OCI-LY7 (cell line): ENCODE data around the gene CEP152. TPM values are rescaled to one million over a fixed set of nuclear protein-coding genes. Genes with fewer than 3 reads are reported as not detected.

ENCODE experiments used
- BruUV-seq: library from RNA; stranded (reverse); fragments of 400-500 nt; replicated peaks from 2 replicates; lab custom pipeline; 2021; lab: Mats Ljungman, UMichigan
- CTCF ChIA-PET: fragments of 300-600 bp; sonication (Branson Sonifier 250); formaldehyde crosslinking; loops from one replicate; lab custom pipeline; 2022; ENCODE audit warnings: antibody characterized with exemption; ENCODE audit not compliant: unreplicated experiment; lab: Charles Lee
- POLR2A ChIA-PET: fragments of 300-600 bp; sonication (Branson Sonifier 250); formaldehyde crosslinking; loops from one replicate; lab custom pipeline; 2022; ENCODE audit warnings: antibody characterized with exemption; lab: Charles Lee
- DNase-seq: peaks from one replicate; pipeline ENCODE4 v3.0.0-alpha.2; 2015; ENCODE audit warnings: low spot score
- H2AFZ ChIP-seq: fragments of 200-600 bp; sonication (generic), shearing (Covaris generic); 2 replicates; pipeline ENCODE4 v1.6.1; 2014; ENCODE audit warnings: mild to moderate bottlenecking, antibody characterized with exemption, low read length, moderate library complexity
- H3K27ac ChIP-seq: fragments of 200-600 bp; sonication (generic); 2 replicates; pipeline ENCODE4 v1.5.1; 2014; ENCODE audit warnings: mixed run types, low read depth, mild to moderate bottlenecking, moderate library complexity, low read length, inconsistent platforms; ENCODE audit not compliant: poor library complexity, severe bottlenecking
- H3K36me3 ChIP-seq: fragments of 200-600 bp; sonication (generic); 2 replicates; pipeline ENCODE4 v1.6.1; 2014; ENCODE audit warnings: mild to moderate bottlenecking, antibody characterized with exemption, low read length, moderate library complexity, mixed read lengths; ENCODE audit not compliant: insufficient read depth
- H3K4me1 ChIP-seq: fragments of 200-600 bp; sonication (generic); 2 replicates; pipeline ENCODE4 v1.5.1; 2014; ENCODE audit warnings: mild to moderate bottlenecking, low read length; ENCODE audit not compliant: insufficient read depth, poor library complexity, severe bottlenecking
- H3K4me2 ChIP-seq: fragments of 200-600 bp; sonication (generic); 2 replicates; pipeline ENCODE4 v1.6.1; 2014; ENCODE audit warnings: mild to moderate bottlenecking, low read length
- H3K4me3 ChIP-seq: fragments of 200-600 bp; sonication (generic); 2 replicates; pipeline ENCODE4 v1.5.1; 2014; ENCODE audit warnings: mild to moderate bottlenecking, low read depth, low read length; ENCODE audit not compliant: poor library complexity, severe bottlenecking
- H3K79me2 ChIP-seq: fragments of 200-600 bp; sonication (generic); 2 replicates; pipeline ENCODE4 v1.6.1; 2016; ENCODE audit warnings: low read depth, mild to moderate bottlenecking, low read length, moderate library complexity, mixed read lengths; ENCODE audit not compliant: insufficient read depth
- H3K9me2 ChIP-seq: fragments of 200-600 bp; sonication (generic); 2 replicates; pipeline ENCODE4 v1.6.1; 2016; ENCODE audit warnings: mild to moderate bottlenecking, low read length, mixed read lengths; ENCODE audit not compliant: insufficient read depth
- H3K9me3 ChIP-seq: fragments of 200-600 bp; sonication (generic); 2 replicates; pipeline ENCODE4 v1.6.1; 2014; ENCODE audit warnings: mild to moderate bottlenecking, mixed run types, low read length, mixed read lengths
- H4K20me1 ChIP-seq: fragments of 200-600 bp; sonication (generic); 2 replicates; pipeline ENCODE4 v1.6.1; 2014; ENCODE audit warnings: mild to moderate bottlenecking, antibody characterized with exemption, low read length, moderate library complexity, mixed read lengths; ENCODE audit not compliant: insufficient read depth
- EZH2phosphoT487 ChIP-seq: fragments of 200-600 bp; sonication (generic); IDR thresholded peaks from 2 replicates; pipeline ENCODE4 v1.6.1; 2018; ENCODE audit warnings: low read depth, borderline replicate concordance, mild to moderate bottlenecking, mixed run types, antibody characterized with exemption, low read length, moderate library complexity, mixed read lengths
- intact Hi-C: fragments of 100-400 bp; cut with micrococcal nuclease; formaldehyde crosslinking; loops from one replicate; pipeline ENCODE4 v1.10.0; 2022; ENCODE audit not compliant: unreplicated experiment
- total RNA-seq, 2 experiments: library from RNA; depleted of rRNA in 1 of 2; stranded (reverse); fragments of >200 nt in 1 of 2; shearing (Covaris generic) in 1 of 2; gene quantifications; 2 replicates each; pipeline ENCODE4 v1.2.3, GENCODE V29; 2014 to 2022
- TF ChIP-seq, protein P1 (sequence below): fragments of 200-600 bp; sonication (generic); conservative IDR thresholded peaks from 2 replicates; pipeline ENCODE4 v1.5.1; 2014; ENCODE audit warnings: mild to moderate bottlenecking, antibody characterized with exemption, low read length, moderate library complexity, mixed read lengths

The CEP152 gene
- total RNA-seq, 2 experiments from 2014 or later: 37.6 to 44.9 TPM

DNA sequence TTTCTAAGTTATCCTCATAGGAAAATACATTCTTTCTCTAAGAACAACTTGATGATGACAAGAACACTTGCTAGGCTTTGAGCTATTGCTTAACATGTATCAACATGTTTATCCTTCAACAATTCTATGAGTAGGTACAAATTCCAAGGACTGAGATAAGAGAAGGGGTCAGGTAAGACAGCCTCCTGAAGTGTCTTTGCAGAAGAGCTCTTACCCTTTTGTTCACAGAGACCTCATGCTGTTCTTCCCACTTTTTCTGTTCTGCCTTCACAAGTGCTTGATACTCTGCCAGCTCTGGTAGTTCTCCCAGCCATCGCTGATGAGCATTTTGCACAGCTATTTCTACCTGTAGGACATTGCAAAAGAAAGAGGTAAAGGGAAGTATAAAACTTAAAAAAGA, 50.9 kb downstream of the CEP152 start:
- H3K36me3 ChIP-seq: peaks cover 95% of the 10 kb centered on the region
- CTCF ChIA-PET: no interaction called here
- intact Hi-C loops: no loop called here
- H3K79me2 ChIP-seq: no peaks in the 10 kb centered on the region
- BruUV-seq: no TSS peak
- H3K9me3 ChIP-seq: no peaks in the 10 kb centered on the region
- no peak overlapping the region for H2AFZ ChIP-seq
- no peaks in the 10 kb centered on the region for H3K4me1 ChIP-seq
- DNase-seq: no peak
- TF ChIP-seq, protein P1, sequence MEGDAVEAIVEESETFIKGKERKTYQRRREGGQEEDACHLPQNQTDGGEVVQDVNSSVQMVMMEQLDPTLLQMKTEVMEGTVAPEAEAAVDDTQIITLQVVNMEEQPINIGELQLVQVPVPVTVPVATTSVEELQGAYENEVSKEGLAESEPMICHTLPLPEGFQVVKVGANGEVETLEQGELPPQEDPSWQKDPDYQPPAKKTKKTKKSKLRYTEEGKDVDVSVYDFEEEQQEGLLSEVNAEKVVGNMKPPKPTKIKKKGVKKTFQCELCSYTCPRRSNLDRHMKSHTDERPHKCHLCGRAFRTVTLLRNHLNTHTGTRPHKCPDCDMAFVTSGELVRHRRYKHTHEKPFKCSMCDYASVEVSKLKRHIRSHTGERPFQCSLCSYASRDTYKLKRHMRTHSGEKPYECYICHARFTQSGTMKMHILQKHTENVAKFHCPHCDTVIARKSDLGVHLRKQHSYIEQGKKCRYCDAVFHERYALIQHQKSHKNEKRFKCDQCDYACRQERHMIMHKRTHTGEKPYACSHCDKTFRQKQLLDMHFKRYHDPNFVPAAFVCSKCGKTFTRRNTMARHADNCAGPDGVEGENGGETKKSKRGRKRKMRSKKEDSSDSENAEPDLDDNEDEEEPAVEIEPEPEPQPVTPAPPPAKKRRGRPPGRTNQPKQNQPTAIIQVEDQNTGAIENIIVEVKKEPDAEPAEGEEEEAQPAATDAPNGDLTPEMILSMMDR: no peak
- TF ChIP-seq EZH2phosphoT487: no peak
- H3K4me3 ChIP-seq: no peak overlapping the region
- H4K20me1 ChIP-seq: no peaks in the 10 kb centered on the region
- POLR2A ChIA-PET: interaction anchor here (0.6 kb wide), 1 partner anchor 585 kb away, joined by 3 read pairs; no protein-coding TSS in a partner anchor
- H3K4me2 ChIP-seq: no peak overlapping the region
- H3K27ac ChIP-seq: no peak overlapping the region
- no peaks in the 10 kb centered on the region for H3K9me2 ChIP-seq

DNA sequence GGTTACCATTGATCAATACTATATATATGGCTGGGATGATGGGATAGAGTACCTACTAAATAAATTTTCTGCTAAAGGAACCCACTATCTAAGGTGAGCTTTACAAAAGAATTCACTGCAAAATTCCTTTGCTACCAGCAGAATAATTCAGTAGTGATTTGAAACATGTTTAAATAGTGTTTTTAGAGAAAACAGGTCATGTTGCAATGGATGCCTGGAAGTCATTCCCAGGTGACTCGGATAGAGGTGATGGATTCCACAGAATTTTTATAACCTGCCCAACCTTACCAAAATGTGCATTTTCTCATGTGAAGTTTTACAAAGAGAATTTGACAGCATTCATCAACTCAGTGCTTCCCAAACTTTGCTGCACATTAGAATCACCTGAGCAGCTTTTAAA, 53.2 kb downstream of the CEP152 start:
- H2AFZ ChIP-seq: no peak overlapping the region
- no peaks in the 10 kb centered on the region for H3K9me2 ChIP-seq
- H3K4me2 ChIP-seq: no peak overlapping the region
- peaks cover 3% of the 10 kb centered on the region for H3K79me2 ChIP-seq
- no peak overlapping the region for H3K27ac ChIP-seq
- no peaks in the 10 kb centered on the region for H3K9me3 ChIP-seq
- peaks cover 96% of the 10 kb centered on the region for H3K36me3 ChIP-seq
- no peaks in the 10 kb centered on the region for H4K20me1 ChIP-seq
- intact Hi-C loops: no loop called here
- no TSS peak for BruUV-seq
- no peaks in the 10 kb centered on the region for H3K4me1 ChIP-seq
- TF ChIP-seq EZH2phosphoT487: no peak
- TF ChIP-seq, protein P1: no peak
- ChIA-PET CTCF (no interaction called here), POLR2A (no interaction called here)
- DNase-seq: no peak
- no peak overlapping the region for H3K4me3 ChIP-seq

DNA sequence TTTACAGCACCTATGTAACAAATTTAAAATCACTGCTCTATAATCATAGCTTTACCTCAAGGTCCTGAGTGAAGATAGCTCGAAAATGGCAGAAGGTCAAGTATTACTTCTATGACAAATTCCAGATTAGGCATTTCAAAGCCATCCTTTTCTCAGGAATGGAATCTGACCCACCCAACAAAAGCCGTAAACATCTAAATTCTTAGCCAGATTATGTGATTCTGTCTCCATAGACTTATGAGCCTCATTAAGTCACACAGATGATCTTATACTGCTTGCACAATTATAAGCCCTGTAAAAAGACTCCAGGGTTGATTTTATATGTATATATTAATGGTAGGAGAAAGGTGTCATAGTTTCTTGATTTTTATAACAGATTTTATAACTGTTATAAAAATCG, 56.9 kb downstream of the CEP152 start:
- Histone ChIP-seq H3K9me2 (no peaks in the 10 kb centered on the region), H3K4me3 (no peak overlapping the region), H3K4me2 (no peak overlapping the region), H2AFZ (no peak overlapping the region), H3K27ac (no peak overlapping the region), H4K20me1 (no peaks in the 10 kb centered on the region), H3K36me3 (peaks cover 94% of the 10 kb centered on the region), H3K4me1 (no peaks in the 10 kb centered on the region), H3K9me3 (no peaks in the 10 kb centered on the region), H3K79me2 (peaks cover 3% of the 10 kb centered on the region)
- intact Hi-C loops: no loop called here
- CTCF ChIA-PET: no interaction called here
- POLR2A ChIA-PET: interaction anchor here (2.0 kb wide), 1 partner anchor 9 kb away, joined by 6 read pairs; no protein-coding TSS in a partner anchor
- DNase-seq: no peak
- BruUV-seq: no TSS peak
- no peak for TF ChIP-seq EZH2phosphoT487
- TF ChIP-seq, protein P1: no peak
